GM18517 (cell line): Measurements from ENCODE around the gene IMPDH2.
A peak's percentile ranks its signal among the peaks of the same experiment; 100 is the strongest.

Source experiments
- ATAC-seq: cut with Tn5 transposase; IDR thresholded peaks from one replicate; pipeline ENCODE4 v1.9.1; 2021; ENCODE audit warnings: mild to moderate bottlenecking, moderate library complexity; ENCODE audit not compliant: unreplicated experiment

The IMPDH2 gene

DNA sequence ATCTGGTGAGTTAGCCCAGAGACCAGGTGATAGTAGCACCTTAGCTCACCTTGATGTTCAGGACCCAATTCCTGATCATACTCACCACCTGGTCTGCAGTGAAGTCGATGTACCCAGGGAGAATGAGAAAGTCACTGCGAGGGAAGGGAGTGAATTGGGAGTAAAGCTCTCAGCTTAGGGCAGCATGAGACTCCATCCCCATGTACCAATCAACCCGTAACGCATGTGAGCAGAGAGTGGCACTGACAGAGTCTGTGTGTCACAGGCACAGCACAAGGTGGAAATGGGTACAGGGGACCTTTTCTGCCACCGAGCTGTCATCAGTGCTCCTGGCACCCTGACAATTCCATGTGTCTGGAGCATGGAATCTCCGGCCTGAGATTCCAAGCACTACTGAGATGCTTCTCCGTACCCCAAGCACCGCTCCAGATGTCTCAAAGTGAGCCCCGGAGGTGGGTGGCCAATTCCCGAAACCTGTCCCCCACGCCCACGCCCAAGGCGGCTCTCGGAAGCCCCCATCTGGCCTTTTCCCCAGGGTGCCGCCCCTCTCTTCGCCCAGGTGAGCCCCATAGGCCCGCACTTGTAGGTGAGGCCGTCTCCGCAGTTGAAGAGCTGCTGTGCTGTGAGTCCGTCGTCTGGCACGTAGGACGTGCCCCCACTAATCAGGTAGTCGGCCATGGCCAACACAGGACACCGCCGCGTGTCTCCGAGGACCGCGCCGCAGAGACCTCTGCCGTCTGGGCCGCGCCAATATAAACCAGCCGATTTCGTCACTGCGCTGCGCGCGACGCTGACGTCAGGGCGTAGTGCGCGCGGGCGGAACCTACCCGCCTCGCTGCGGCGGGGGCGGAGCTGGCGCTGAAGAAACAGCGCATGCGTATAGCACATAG lies at the start of gene IMPDH2:
Gene IMPDH2 (minus strand): TSS at position 726 of the 890 bp plus-strand sequence. CDS start 48 bp downstream, at position 678.
- peak; percentile 81 for ATAC-seq

GRCh38 chr3:49076646-49077045 lies 47.4 kb upstream of the IMPDH2 start:
- ATAC-seq: no peak

DNA sequence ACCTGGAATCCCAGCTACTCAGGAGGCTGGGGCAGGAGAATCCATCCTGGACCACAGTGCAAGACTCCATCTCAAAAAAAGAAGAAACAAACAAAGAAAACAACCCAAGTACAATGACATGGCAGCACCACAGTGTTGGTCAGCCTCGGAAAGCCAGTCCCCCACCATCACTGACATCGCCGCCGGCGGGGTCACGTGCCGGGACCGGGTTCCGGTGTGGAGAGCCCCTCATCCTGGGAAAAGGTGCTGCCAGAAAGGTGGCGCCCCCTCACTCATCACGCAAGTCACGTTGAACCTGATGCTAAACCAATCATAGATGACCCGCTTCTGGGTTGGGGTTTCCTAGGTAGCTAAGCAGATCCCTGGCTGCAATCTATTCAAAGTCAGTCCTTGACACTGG lies 46.9 kb upstream of the IMPDH2 start:
- no peak for ATAC-seq

- ATAC-seq: no peak
Observed at GRCh38 chr3:49058011-49058410, 28.8 kb upstream of the IMPDH2 start.

DNA sequence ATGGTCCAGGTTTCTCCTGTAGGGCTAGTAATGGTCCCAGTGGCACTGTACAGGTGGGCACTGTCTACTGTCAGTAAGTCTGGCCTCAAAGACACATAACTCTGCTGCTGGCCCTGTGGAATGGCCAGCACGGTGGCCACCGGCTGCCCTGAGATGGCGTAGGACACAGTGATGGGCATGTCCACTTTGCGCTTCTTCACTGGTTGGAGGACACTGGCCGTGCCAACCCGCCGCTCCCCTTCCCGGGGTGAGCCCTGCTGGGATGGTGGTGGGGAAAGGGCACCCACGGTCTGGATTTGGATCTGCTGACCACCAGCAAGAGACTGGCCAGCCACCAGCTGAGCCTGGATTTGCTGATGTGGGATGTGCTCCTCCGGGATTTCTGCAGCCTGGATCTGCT lies 28.1 kb upstream of the IMPDH2 start:
- ATAC-seq: no peak

- no peak for ATAC-seq
Observed at GRCh38 chr3:49054344-49054862, 25.2 kb upstream of the IMPDH2 start.

- no peak for ATAC-seq
Observed at GRCh38 chr3:49053543-49053942, 24.3 kb upstream of the IMPDH2 start.

- ATAC-seq: no peak
Observed at GRCh38 chr3:49035281-49035680, 6.1 kb upstream of the IMPDH2 start.

GRCh38 chr3:49034650-49035049 lies 5.5 kb upstream of the IMPDH2 start:
- ATAC-seq: no peak

DNA sequence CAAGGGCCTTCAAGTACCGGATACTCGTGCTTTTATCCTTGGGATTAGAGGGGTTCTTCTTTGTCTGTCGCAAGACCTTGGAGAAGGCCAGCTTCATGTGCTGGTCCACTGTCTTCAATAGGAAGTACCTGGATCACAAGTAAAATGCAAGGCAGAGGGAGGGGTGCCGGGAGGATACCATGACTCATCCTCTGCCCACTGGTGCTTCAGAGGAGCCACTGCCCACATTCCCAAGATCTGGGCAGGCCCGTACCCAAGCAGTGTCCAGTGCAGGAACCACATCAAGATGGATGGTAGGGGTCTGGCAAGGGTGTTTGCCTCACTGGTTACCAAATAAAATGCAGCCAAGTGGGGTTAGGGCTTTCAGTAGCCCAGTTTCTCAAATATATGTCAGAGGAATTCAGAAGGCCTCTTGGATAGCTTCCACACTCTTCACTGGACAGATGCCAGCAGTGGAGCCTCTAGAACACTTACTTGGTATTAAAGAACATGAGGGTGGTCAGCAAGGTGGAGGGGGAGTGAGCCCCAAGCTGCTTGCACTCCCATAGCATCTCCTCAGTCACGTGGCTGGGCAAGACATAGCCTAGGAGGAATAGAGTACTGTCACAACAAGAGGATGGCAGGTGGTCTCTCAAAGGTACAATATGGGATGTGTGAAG lies 3.6 kb upstream of the IMPDH2 start:
- ATAC-seq: no peak

DNA sequence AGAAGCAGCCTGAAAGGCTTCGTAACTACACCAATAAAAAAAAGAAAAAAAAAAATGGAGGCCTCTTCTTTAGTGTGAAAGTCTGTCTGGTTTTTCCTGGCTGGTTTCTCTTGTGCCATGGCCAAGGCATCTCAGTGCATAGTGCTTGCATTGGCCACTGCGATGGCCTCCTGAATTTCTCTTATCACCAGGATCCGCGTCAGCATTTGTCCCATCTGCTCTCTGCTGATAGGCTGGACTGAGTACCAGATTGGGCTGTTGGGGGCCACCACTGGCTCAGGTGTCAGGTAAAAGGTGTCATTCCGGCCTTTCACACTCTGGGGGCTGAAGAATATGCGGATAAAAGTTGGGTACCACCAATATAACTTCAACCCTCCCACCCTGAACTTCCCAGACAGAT lies 1.1 kb upstream of the IMPDH2 start:
- ATAC-seq: no peak

DNA sequence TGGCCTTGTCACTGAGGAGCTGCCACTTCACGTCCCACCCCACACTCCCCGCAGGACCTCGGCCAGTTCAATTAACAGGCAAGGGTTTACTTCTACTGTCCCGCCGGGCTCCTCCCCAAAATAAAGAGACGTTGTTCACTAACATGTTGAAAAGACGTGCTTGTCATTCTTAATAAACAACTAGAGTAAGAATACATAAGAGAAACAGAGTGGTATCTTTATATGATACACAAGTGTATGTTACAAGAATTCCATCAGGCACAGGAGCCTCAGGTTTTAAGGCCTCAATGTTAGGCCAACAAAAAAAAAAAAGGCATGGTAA lies 326 bp upstream of the IMPDH2 start:
- ATAC-seq: no peak

GRCh38 chr3:49028298-49028672 lies 913 bp downstream of the IMPDH2 start:
- ATAC-seq: no peak

DNA sequence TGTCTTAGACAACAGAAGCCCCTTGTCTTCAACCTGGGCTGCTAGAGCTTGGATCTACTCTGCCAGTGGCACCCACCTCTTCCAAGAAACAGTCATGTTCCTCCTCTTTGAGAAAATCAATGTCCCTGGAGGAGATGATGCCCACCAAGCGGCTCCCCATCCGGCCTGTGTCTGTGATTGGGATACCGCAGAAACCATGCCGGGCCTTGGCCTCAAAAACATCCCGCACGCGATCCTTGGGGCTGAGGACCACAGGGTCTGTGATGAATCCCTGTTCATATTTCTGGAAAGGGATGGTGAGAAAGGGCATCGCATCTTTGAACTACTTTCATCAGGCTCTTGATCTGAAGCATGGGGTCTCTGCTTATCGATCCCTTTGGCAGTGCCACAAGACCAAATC lies 1.6 kb downstream of the IMPDH2 start:
- no peak for ATAC-seq

- no peak for ATAC-seq
Observed at GRCh38 chr3:49026536-49026935, 2.7 kb downstream of the IMPDH2 start.

DNA sequence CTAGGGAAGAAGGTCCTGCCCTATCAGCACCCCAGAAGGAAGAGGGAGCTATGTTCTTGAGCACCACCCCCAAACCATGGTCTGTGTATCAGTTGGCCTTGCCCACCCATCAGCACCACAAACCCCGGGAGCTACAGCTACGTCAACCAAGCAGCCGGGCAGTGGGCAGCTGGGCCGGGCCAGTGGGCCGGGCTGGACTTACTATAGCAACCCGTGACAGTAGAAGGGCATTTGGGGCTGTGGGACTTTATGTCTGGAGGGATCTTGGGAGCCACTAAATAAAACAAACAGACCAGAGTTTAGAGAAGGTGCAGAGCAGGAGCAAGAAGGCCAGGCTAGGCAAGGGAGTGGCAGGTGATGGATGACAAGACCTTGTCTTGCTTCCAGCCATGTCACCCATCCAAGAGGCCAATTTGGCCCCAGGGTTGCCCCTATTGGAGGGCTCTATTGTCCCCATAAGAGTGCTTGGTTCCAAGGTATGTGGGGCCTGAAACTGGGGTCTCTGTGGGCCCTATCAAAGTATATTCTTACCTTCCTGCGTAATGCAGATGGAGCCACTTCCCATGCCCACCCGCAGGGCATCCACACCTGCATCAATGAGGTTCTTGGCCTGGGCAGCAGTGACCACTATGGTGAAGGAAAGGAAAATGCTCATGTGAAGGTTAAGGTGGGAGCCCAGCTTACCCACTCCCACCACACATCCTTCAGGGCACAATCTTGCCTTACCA lies 3.2 kb downstream of the IMPDH2 start:
- ATAC-seq: no peak

- ATAC-seq: no peak
Observed at GRCh38 chr3:49025005-49025792, 4.0 kb downstream of the IMPDH2 start.

GRCh38 chr3:49024449-49024848 lies 4.7 kb downstream of the IMPDH2 start:
- ATAC-seq: no peak

- no peak for ATAC-seq
Observed at GRCh38 chr3:49023775-49024174, 5.4 kb downstream of the IMPDH2 start.

GRCh38 chr3:49022688-49023171 lies 6.5 kb downstream of the IMPDH2 start:
- no peak for ATAC-seq
